PC-9 (cell line): Measurements from ENCODE around the gene SPESP1.
"Not testable (repeated sequence)": the region's sequence is repeated elsewhere in the genome, so short reads cannot be mapped to it uniquely, and the experiment has no call there.

Source experiments
- EZH2 ChIP-seq: fragments of 200-600 bp; sonication (generic); IDR thresholded peaks from 2 replicates; pipeline ENCODE4 v1.8.0; 2017; ENCODE audit warnings: antibody characterized with exemption, low read depth
- TF ChIP-seq, protein P1 (sequence below): fragments of 200-600 bp; sonication (generic); conservative IDR thresholded peaks from 2 replicates; pipeline ENCODE4 v1.6.1; 2017; ENCODE audit warnings: mixed run types, antibody characterized with exemption, mild to moderate bottlenecking, moderate library complexity

DNA sequence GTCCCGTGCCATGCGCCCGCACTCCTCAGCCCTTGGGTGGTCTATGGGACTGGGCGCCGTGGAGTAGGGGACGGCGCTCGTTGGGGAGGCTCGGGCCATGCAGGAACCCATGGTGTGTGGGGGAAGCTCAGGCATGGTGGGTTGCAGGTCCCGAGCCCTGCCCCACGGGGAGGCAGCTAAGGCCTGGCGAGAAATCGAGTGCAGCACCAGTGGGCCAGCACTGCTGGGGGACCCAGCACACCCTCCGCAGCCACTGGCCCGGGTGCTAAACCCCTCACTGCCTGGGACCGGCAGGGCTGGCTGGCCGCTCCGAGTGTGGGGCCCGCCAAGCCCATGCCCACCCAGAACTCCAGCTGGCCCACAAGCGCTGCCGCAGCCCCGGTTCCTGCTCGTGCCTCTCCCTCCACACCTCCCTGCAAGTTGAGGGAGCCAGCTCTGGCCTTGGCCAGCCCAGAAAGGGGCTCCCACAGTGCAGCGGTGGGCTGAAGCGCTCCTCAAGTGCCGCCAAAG is 45.4 kb downstream of the SPESP1 start:
- TF ChIP-seq, protein P1, sequence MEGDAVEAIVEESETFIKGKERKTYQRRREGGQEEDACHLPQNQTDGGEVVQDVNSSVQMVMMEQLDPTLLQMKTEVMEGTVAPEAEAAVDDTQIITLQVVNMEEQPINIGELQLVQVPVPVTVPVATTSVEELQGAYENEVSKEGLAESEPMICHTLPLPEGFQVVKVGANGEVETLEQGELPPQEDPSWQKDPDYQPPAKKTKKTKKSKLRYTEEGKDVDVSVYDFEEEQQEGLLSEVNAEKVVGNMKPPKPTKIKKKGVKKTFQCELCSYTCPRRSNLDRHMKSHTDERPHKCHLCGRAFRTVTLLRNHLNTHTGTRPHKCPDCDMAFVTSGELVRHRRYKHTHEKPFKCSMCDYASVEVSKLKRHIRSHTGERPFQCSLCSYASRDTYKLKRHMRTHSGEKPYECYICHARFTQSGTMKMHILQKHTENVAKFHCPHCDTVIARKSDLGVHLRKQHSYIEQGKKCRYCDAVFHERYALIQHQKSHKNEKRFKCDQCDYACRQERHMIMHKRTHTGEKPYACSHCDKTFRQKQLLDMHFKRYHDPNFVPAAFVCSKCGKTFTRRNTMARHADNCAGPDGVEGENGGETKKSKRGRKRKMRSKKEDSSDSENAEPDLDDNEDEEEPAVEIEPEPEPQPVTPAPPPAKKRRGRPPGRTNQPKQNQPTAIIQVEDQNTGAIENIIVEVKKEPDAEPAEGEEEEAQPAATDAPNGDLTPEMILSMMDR: not testable (repeated sequence)
- not testable (repeated sequence) for TF ChIP-seq EZH2
